Fibroblast of skin of back (primary cell): ENCODE results near the gene BDH1.
"Not testable (repeated sequence)": the region's sequence is repeated elsewhere in the genome, so short reads cannot be mapped to it uniquely, and the experiment has no call there.

ENCODE experiments used
- DNase-seq: peaks from one replicate; pipeline ENCODE4 v3.0.0-alpha.2; 2013

The BDH1 gene

DNA sequence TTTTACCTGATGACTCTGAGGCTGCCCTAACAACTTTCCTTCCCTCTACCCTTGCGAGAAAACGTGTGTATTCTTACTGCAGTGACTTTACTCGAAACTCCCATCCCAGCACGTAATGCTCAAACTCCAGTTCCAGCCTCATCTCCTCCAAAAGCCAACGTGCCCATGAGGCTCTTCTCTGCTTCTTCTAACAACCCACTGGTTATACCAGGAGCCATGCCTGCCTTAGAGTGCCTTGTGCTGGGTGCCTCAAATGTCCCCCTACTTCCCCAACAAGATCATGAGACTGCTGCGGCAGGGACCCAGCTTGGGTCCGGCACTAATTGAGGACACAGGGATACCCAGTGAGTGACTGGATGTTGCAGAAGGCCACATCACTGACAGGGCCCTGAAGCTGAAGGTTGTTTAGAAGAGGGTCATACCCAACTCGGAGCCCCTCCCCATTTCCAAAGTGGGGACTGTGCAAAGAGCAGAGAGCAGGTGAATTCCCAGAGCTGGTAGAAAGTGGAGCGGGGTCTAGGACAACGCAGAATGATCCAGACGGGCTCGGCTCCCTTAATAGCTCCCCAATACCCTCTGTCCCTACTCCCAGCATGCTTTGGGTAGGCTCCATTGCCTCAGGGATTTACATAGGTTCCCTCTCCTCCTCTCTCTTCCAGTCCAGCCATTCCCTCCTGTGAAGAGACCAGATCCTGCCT, 71.4 kb downstream of the BDH1 start:
- no peak for DNase-seq

DNA sequence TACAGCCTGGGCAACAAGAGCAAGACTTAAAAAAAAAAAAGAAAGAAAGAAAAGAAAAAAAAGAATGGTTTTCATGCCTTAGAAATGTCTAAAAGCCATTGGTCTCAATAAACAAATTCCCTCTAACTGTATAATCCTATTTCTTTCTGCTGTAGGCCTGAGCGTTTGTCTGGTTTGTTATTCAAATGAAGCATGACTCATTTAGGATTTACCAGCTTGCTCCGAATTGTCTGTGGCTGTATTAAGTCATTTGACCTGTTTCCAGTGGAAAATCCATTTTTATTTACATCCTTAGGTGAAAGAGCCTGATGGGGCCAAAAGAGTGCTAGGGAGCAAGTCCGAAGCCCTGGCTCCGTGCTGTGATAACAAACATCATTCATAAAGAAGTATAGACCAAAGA, 73.8 kb downstream of the BDH1 start:
- DNase-seq, result peak; percentile 68

DNA sequence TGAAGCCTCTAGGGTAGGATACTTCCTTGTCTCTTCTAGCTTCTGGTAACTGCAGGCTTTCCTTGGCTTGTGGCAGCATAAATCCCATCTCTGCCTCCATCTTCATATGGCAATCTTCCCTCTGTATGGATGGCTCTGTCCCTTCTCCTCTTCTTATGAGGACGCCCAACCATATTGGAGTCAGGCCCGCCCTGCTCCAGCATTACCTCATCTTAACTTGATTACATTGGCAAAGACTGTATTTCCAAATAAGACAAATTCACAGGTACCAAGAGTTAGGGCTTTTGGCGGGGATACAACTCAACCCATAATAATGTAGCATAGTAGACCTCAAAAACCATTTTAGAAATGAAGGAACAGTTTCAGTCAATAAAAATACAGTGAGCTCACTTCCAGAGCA, 75.4 kb downstream of the BDH1 start:
- no peak for DNase-seq

DNA sequence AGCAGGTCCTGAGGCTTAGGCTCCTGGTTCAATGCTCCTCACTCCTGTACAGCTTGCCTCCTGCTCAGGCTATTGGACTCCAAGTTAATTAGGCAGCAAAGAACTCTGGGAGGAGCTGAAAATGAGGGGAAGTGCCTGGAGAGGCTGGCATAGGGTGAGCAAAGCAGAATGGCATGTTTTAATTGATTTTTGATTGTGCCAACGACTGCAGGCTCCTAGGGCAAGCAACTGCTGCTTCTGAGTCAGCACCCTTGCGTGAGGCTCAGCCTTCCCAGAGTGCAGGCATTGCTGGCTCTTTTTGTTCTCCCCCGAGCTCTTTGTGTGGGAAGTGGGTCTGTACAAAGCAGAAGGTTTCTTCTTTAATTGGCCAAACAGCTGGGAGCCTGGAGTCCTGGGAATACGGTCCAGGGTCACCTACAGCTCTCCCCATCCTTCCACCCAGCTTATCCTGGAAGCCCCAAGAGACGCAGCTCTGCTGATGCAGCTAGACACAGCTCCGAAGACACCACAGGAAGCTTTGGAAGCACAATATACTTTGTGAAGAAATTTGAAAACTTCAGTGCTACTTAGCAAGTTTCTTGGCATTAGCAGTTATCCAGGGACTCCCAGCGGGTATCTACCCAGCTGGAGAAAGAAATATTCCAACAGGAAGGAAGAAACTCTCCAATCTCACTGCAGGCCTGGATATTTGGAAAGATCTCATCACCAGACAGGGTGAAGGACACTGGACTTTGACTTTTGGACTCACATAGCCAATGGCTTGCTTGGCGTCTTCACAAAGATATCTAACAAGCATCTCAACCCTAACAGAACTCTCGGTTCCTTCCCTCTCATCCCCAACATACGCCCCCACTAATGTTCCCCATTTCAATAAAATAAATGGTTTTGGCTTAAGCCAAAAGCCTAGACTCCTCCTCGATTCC, 76.8 kb downstream of the BDH1 start:
- peak; percentile 72 for DNase-seq

DNA sequence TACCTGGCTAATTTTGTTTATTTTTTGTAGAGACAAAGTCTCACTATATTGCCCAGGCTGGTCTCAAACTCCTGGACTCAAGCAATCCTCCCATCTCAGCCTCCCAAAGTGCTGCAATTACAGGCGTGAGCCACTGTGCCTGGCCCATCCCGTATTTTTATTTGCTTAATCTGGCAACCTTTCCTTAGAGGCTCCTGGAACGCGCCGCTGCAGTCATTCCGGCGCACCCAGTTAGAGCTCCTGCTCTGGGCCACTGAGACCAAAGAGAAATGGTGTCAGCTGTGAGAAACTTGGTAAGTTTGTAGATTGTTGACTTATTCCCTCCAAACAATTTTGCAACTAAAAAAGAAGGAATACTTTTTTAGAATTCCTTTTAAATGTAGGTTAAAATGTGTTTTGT, 78.0 kb downstream of the BDH1 start:
- not testable (repeated sequence) for DNase-seq

DNA sequence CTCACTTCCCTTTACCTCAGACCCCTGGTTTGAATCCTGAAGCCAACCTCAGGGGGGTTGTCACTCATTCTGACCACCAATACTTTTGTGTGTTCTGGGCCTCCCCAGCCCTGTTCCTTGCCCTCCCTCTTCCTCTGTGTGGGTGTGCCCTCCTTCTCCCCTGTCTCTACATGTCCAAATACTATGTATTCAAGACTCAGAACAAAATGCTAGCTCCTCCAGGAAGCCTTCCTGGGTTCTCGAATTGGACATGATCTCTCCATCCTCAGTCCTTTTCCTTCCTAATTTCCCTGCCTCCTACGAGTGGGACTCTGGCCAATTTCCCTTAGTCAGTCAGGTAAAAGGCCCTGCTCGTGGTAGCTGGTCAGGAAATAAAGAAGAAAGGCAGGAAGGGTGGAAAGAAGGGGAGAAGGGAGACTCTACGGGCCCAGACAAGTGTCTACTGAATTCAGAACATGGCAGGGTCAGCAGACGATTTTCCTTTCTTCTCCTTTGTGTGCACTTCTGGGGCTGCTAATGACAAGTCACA, 79.7 kb downstream of the BDH1 start:
- no peak for DNase-seq

DNA sequence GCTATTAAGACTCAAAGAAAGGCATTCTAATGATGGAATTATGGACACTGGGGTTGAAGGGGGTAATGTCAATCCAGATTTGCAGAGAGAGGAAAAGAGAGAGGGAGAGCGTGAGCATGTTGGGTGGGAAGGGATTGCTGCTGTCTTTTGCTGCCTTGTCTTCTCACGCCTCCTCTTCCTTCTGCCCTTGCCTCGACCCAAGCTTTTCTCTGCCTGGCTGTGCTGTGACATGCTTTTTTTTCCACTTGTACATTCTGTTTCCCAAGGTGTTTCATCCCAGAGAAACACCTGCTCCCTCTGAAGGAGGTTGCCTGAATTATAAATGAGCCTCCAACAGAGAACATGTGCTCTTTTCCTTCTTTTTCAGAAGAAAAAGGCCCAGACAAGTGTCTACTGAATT, 80.3 kb downstream of the BDH1 start:
- no peak for DNase-seq

DNA sequence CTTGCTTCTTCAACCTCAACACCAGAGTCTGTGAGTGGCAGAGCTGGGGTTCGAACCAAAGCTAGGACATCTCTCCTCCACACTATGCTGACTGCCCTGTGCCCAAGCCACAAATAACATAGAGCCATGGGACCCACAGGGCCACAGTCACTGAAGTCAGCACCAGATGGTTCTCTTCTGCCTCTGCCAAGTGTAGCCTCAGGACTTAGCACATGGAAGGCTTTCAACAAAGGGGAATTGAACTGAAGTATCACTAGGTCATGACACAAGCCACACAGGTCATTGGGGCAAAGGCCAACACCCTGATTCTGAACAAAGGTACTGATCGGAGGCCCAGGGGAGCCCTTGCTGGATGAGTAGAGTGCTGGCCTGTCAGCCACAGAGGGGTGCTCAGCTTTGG, 83.6 kb downstream of the BDH1 start:
- DNase-seq, result no peak

DNA sequence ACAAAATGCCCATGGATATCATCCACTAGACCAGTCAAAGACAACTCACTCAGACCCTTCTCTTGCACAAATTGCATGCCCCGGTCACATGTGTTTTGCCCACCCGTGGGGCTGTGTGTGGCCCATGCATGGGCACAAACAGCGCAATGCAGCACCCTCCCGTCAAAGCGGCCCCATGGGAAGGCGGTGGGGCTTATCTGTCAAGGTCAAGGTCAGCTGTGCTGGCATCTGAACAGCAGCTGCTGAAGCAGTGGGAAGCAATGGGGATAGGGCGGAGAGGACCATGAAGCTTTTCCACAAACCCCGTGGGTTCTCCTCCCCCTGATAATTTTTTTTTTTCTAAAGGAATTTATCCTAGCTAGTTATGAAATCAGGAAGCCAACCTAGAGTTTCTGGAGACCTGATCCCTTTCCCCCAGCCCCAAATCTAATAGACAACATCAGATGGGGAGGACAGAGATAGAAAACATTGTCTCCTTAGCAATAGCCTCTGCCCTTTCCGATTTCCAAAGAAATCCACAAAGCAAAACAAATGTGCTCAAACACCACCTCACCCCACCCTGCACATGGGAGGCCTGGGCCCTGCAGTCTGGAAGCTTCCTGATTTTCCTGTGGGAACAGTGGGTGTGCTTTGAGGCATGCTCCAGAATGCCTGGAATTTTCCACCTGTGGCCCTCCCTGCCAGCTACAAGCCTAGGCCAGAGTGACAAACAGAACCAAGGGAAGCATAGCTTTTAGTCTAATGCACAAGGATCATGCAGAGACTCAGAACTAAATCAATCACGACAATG, 84.4 kb downstream of the BDH1 start:
- no peak for DNase-seq

DNA sequence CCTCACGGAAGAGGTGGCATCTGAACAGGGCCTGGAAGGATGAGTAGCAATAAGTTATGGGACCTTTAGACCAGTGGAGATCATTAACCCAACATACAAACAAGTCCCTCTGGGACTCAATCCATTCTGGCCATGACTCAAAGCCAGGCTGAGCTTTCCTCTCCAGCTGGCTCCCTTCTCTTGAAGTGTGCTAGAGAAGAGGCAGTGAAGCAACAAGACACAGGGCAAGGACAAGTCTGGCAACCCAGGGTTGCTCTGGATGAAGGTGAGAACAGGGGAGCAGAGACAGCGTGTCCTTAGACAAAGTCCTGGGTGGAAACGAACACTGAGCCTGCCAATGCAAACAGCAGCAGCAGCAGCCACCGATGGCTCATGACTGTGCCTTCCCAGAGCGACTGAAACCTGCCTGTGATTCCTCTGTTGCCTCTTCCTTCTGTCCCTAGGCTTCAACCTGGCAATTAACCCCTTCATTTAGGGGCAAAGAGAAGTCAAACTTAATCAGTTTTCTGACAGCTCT, 86.8 kb downstream of the BDH1 start:
- peak; percentile 54 for DNase-seq

DNA sequence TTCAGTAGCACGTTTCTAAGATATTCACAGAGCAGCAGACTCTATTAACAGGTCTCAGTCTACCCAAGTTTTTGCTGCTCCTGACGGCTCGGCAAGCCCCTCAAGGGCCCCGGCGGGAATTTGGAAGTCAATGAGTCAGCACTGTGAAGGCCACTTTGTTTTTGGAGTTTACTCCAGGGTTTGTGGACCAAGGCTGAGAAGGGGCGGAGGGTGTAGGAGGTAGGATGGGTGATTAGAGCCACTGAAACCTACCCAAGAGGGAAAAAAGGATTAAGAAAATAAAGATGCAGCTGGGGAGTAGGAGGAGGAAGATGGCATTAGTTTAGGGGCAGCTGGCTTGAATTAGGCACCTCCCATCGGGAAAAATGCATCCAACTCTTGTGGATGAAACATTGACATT, 87.6 kb downstream of the BDH1 start:
- DNase-seq, result peak; percentile 22

DNA sequence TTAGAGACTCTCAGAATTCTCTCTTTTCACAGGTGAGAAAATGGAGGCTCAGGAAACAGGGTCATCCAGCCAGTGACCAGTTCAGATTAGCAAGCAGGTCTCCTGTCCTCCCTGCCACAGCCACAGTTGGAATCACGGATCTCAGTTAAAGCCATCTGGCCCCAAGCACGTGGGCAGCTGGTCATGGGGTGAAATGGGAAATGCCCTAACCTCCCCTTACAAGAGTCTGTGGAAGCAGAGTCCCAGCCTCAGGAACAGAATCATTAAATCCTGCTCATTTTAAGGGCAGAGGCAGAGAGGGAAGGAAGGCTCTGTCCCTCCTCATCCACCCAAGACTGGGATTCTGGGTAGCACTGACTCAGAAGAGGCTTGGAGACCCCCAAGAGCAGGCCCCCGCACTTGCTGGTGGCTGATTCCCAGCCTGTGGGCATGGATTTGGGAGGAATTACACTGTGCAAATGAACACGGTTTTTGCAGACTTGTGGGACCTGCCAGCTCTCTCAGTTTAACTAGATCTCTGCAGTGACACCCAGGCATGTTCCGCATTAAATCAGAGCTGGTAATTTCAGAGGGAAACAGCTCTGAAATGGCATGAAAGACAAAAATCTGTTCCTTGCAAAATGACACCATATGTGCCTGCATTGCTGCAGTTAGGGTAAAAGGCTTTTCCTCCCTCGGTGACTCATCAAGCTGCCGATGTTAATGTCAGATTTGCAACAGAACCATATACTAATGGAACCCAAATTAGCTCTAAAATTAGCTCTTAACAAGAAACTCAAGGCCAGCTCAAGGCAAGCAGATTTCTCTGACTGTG, 89.0 kb downstream of the BDH1 start:
- peak; percentile 76 for DNase-seq

DNA sequence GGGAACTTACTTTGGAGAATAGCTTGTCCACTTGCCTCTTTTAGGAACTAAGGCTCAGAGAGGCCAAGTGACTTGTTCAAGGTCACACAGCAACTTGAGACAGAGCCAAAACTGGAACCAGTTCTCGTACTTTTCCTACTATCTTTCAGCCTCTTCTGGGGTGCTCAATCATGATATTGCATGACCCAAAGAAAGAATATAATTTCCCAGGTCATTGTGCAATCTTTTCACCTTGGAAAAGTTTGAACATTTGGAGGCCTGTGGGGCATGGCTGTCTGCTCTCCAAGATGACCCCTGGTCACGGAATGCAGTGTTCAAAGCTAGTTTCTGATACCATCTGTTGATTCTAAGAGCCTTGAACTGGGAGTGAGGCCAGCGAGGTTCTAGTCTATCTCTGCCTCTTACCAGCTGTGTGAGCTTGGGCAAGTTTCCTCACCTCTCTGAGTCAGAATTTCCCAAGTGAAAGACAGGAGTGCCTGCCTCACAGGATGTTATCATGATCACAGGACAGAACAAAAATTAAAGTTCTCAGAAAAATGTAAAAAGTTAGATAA, 89.7 kb downstream of the BDH1 start:
- peak; percentile 37 for DNase-seq

DNA sequence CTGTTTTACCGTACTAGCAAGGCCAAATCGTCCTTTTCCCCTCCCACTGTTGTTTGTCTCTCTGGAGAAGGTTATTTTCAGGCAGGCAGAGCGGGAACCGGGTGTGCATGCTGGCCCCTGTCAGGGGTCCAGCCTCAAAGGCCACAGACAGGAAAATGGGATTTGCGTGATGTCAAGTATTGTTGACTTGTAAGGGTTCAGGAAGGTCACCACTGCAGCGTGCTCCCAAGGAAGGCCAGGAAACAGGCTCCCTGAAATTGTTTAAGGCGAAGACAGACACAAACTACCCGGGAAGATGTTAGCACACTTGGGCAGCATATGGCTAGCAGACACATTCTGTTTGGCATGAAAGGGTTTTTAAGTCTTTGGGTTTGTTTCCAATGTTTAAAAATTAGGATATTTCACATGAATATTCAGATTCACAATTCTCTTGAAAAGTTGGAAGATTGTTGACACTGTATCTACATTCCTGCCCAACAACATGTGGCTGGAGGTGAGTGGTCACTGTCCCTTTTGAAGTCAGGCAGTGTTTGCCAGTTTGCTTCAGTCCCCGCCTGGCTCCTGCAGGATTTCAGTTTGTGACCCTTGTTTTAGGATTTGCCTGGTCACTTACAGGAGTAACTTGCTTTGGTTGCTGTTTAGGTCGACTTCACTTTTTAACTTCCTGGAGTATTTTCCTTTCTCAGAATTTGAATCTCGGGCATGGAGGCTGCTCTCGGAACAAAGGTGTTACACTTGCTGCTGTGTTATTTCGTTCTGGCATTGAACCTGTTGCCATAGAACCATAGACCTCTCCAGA, 90.4 kb downstream of the BDH1 start:
- no peak for DNase-seq

DNA sequence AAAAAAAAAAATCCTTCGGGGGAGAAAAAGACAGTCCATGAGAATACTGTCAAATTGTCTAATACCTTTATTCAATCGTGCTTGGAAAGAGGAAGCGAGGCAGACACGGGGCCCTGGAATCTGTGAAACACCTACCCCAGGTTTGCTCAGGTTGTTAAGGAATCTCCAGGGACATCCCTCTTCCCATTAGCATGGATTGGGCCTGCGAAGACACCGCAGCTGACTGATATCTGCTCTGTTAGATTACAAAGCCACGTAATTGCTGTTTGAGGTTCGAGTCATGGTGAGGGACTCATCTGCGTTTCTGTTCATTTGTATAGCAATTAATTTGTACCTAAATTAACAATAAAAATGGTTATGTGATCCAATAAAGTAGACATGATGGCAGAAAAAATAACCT, 91.0 kb downstream of the BDH1 start:
- DNase-seq, result no peak

DNA sequence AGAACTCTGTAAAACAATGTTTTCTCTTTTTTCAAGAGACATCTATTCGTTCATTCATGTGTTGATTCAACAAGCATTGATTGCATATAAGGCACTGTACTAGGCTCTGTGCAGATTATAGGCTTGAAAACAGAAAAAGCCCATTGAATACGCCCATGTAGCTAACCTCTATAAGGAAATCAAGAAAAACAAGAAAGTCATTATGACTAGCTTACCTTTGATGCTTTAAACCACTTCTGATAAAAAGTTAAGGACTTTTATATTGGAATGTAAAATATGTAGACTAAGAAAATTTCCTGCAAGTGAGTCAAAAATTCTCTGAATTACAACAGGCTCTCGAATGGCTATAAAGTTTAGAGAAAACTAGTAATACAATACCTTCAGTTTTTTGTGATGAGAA, 92.5 kb downstream of the BDH1 start:
- peak; percentile 61 for DNase-seq

DNA sequence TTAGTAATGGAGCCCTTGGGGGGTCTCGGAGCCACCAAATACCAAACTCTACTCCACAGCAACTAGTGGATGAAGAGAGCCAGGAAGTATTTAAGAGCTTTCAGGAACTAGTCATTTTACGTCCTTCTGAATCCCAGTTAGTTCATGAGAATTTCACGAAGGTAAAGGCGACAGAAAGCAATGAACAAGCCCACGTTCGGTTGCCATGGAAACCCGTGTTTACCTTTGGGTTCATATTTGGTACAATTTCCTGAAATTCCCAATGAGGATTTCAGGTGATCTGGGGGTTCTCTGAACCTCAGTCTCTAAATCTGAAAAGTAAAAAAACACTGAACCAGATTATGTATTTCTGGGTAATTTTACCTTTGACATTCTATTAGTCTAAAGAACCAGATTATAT, 93.0 kb downstream of the BDH1 start:
- DNase-seq, result no peak

DNA sequence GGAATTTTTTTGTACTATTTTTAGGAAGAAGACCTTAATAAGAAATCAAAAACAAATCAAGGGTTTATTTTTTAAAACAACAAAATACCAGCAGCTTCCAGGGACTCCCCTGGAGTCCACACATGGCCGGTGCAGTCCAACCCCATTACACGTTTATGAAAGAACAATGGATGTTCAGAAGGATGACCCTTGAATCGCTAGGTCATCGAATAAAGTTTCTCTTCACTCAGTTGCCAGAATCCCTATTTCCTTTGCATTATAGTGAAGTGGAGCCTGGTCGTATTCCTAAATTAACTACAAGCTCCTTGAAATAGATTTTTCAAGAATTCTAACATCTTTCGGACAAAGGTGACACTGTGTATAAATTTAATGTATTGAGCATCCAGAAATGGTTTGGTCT, 95.1 kb downstream of the BDH1 start:
- no peak for DNase-seq

DNA sequence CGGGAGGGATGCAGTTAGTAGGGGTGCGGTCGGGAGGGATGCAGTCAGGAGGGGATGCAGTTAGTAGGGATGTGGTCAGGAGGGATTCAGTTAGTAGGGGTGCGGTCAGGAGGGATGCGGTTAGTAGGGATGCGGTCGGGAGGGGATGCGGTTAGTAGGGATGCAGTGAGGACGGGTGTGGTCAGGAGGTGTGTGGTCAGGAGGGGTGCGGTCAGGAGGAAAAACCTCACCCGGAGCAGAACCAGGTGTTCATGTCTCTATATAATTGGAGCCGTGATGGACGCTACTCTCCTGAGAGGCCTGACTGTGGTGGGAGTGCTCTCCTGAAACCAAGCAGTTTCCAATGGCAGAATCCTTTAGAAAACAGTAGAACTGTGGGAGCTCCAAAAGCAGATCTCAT, 95.8 kb downstream of the BDH1 start:
- no peak for DNase-seq
